ENCODE data around the gene LCN2. TPM values are rescaled to one million over a fixed set of nuclear protein-coding genes. Genes with fewer than 3 reads are reported as not detected.

LCN2 gene
- total RNA-seq, 1 experiment from 2014 or later = not detected

- H3K27me3 ChIP-seq (ENCODE audit: low read length) = no peaks in the 10 kb centered on the region
- no peak for DNase-seq
- no peak overlapping the region for H3K4me3 ChIP-seq (ENCODE audit: low read length)
- no peak overlapping the region for H3K4me2 ChIP-seq (ENCODE audit: low read depth, low read length, poor library complexity, severe bottlenecking)
- H3K9ac ChIP-seq (ENCODE audit: low read length) = no peak overlapping the region
- H3K36me3 ChIP-seq (ENCODE audit: insufficient read depth, low read length) = no peaks in the 10 kb centered on the region
- no peak overlapping the region for H2AFZ ChIP-seq (ENCODE audit: low read length)
- no peaks in the 10 kb centered on the region for H3K9me2 ChIP-seq (replicated peaks; ENCODE audit: insufficient read depth, low read length)
- no peaks in the 10 kb centered on the region for H3K9me3 ChIP-seq (ENCODE audit: low read length)
- no peaks in the 10 kb centered on the region for H3K79me2 ChIP-seq (ENCODE audit: low read length)
- H3K27ac ChIP-seq (ENCODE audit: low read length) = no peak overlapping the region
- H4K20me1 ChIP-seq (ENCODE audit: insufficient read depth, low read depth, low read length) = no peaks in the 10 kb centered on the region
- peaks cover 9% of the 10 kb centered on the region for H3K4me1 ChIP-seq (ENCODE audit: low read length)
These were observed 52.5 kb downstream of the LCN2 start for GRCh38 chr9:128201441-128202369.

GRCh38 chr9:128202648-128203023 is 53.4 kb downstream of the LCN2 start:
- no peak for DNase-seq
- H3K4me1 ChIP-seq (ENCODE audit: low read length) = peaks cover 9% of the 10 kb centered on the region
- H3K9ac ChIP-seq (ENCODE audit: low read length) = no peak overlapping the region
- peak overlapping the region; percentile 73 for H3K4me2 ChIP-seq (ENCODE audit: low read depth, low read length, poor library complexity, severe bottlenecking)
- no peak overlapping the region for H3K27ac ChIP-seq (ENCODE audit: low read length)
- no peaks in the 10 kb centered on the region for H3K9me3 ChIP-seq (ENCODE audit: low read length)
- H3K4me3 ChIP-seq (ENCODE audit: low read length) = no peak overlapping the region
- no peaks in the 10 kb centered on the region for H3K9me2 ChIP-seq (replicated peaks; ENCODE audit: insufficient read depth, low read length)
- no peaks in the 10 kb centered on the region for H3K36me3 ChIP-seq (ENCODE audit: insufficient read depth, low read length)
- H4K20me1 ChIP-seq (ENCODE audit: insufficient read depth, low read depth, low read length) = no peaks in the 10 kb centered on the region
- no peaks in the 10 kb centered on the region for H3K79me2 ChIP-seq (ENCODE audit: low read length)
- peak overlapping the region; percentile 13; the same call in 1 of the 2 replicates for H2AFZ ChIP-seq (ENCODE audit: low read length)
- no peaks in the 10 kb centered on the region for H3K27me3 ChIP-seq (ENCODE audit: low read length)

Other genes with a start within 250 kb of the LCN2 start
- 21.7 and 55.7 TPM in 2 replicates for gene ST6GALNAC6, start 249.8 kb upstream of the LCN2 start, total RNA-seq (2014; rRNA removed; shearing (Covaris generic); ENCODE audit: low replicate concordance)
- gene ST6GALNAC4, start 232.4 kb upstream of the LCN2 start, total RNA-seq (2014; rRNA removed; shearing (Covaris generic); ENCODE audit: low replicate concordance) = 23.5 and 41.6 TPM in 2 replicates
- 2.7 and 3.1 TPM in 2 replicates for gene PIP5KL1, start 218.7 kb upstream of the LCN2 start, total RNA-seq (2014; rRNA removed; shearing (Covaris generic); ENCODE audit: low replicate concordance)
- gene DPM2, start 211.6 kb upstream of the LCN2 start, total RNA-seq (2014; rRNA removed; shearing (Covaris generic); ENCODE audit: low replicate concordance) = 21.5 and 34.4 TPM in 2 replicates
- 6.9 and 10.1 TPM in 2 replicates for gene EEIG1, start 168.5 kb upstream of the LCN2 start, total RNA-seq (2014; rRNA removed; shearing (Covaris generic); ENCODE audit: low replicate concordance)
- gene NAIF1, start 82.1 kb upstream of the LCN2 start, total RNA-seq (2014; rRNA removed; shearing (Covaris generic); ENCODE audit: low replicate concordance) = 7.3 and 13.9 TPM in 2 replicates
- gene SLC25A25, start 81.2 kb upstream of the LCN2 start, total RNA-seq (2014; rRNA removed; shearing (Covaris generic); ENCODE audit: low replicate concordance) = 4.1 and 12.7 TPM in 2 replicates
- gene PTGES2, start 21.7 kb upstream of the LCN2 start, total RNA-seq (2014; rRNA removed; shearing (Covaris generic); ENCODE audit: low replicate concordance) = 68.4 and 114 TPM in 2 replicates
- gene BBLN, start 10.8 kb downstream of the LCN2 start, total RNA-seq (2014; rRNA removed; shearing (Covaris generic); ENCODE audit: low replicate concordance) = 154 and 209 TPM in 2 replicates
- gene CIZ1, start 42.1 kb downstream of the LCN2 start, total RNA-seq (2014; rRNA removed; shearing (Covaris generic); ENCODE audit: low replicate concordance) = 62.7 and 84.0 TPM in 2 replicates
- 0.65 and 5.0 TPM in 2 replicates for gene DNM1, start 53.9 kb downstream of the LCN2 start, total RNA-seq (2014; rRNA removed; shearing (Covaris generic); ENCODE audit: low replicate concordance)
- 16.2 and 75.3 TPM in 2 replicates for gene GOLGA2, start 126.6 kb downstream of the LCN2 start, total RNA-seq (2014; rRNA removed; shearing (Covaris generic); ENCODE audit: low replicate concordance)
- 34.5 and 37.6 TPM in 2 replicates for gene SWI5, start 126.8 kb downstream of the LCN2 start, total RNA-seq (2014; rRNA removed; shearing (Covaris generic); ENCODE audit: low replicate concordance)
- gene TRUB2, start 173.0 kb downstream of the LCN2 start, total RNA-seq (2014; rRNA removed; shearing (Covaris generic); ENCODE audit: low replicate concordance) = 20.8 and 28.2 TPM in 2 replicates
- 28.3 and 40.1 TPM in 2 replicates for gene COQ4, start 173.4 kb downstream of the LCN2 start, total RNA-seq (2014; rRNA removed; shearing (Covaris generic); ENCODE audit: low replicate concordance)
- gene SLC27A4, start 191.1 kb downstream of the LCN2 start, total RNA-seq (2014; rRNA removed; shearing (Covaris generic); ENCODE audit: low replicate concordance) = 18.5 and 24.4 TPM in 2 replicates
- 22.7 and 33.4 TPM in 2 replicates for gene URM1, start 221.9 kb downstream of the LCN2 start, total RNA-seq (2014; rRNA removed; shearing (Covaris generic); ENCODE audit: low replicate concordance)

Data from Karpas-422 (cell line).